Putamen (tissue), 1 donor: Measurements from ENCODE around the gene CATSPER1.

ENCODE experiments used
- DNase-seq: peaks from one replicate; pipeline ENCODE4 v3.0.0-alpha.2; 2016; ENCODE audit warnings: low spot score

Gene CATSPER1

DNA sequence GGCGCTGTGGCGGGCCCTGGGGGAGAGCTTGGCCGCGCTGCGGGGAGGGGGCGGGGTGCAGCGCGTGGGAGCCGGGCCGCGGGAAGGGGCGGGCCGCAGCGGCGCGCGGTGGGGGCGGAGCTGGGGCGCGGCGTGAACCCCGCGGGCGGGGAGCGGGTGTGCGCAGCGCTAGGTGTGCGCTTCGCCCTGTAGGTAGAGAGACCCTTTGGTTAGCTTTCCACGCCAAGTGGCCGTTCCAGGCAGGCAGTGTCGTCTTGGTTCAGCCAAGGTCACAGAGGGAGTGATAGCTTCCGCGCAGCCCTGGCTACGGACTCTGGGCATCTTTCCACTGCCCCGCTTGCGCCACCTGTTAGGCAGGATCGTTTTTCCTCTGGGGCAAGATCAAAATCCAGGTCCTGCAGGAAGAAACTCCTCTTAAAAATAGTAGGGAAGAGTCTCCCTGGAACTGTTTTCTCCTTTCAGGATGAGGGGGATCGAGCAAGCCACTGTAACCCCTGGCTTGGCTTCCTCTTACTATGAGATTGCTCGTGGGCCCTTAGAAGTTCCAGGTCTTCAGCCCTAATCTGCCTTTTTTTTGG, 23.5 kb downstream of the CATSPER1 start:
- DNase-seq, result no peak

GRCh38 chr11:66001942-66002647, 24.2 kb downstream of the CATSPER1 start, which contains the start of the genes BANF1 and EIF1AD:
TSS of gene BANF1 (plus strand) at chr11:66002503. CDS start at chr11:66003251, 748 bp downstream.
TSS of gene EIF1AD (minus strand) at chr11:66002157. CDS start at chr11:66000389, 1,768 bp downstream.
- DNase-seq, result peak; percentile 97

- no peak for DNase-seq
Measured at GRCh38 chr11:65997286-65997685, 29.0 kb downstream of the CATSPER1 start.

DNA sequence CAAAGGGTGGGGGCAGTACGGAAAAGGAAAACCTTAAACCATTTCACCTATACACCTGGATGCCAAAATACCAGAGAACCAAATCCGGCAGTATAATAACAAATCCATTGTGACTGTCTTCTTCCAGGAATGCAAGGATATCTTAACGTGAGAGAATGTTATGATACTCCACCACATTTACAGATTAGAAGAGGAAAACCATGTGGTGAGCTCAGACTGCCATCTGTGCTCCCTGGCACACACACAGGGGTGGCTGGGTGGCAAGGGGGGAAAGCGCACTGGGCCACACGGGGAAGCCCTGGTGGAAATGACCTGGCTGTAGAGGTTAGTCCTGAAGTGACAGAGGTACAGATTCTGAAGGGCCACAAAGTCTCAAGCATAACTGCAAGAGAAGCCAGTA, 34.2 kb downstream of the CATSPER1 start:
- DNase-seq, result no peak

- peak; percentile 93 for DNase-seq
Measured at GRCh38 chr11:65988791-65989592, 37.3 kb downstream of the CATSPER1 start.

DNA sequence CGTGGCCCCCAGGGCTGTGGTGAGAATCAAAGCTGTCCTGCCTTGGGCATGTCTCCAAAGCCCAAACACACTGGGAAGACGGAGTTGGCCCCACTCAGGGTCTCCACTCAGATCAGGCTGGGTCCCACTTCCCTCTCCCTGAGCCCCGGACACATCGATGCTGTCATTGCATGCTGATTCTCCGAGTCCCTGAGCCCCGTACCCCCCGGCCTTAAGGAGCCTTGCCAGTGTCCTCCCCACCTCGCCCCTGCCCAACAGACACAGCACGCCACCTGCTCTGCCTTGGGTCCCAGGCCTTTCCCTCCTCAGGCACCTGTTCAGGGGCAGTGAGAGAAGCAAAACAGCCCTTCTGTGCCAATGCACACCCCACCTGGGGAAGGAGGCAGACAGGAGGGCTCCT, 38.9 kb downstream of the CATSPER1 start:
- DNase-seq, result no peak

- no peak for DNase-seq
Measured at GRCh38 chr11:65983589-65983987, 42.7 kb downstream of the CATSPER1 start.

GRCh38 chr11:65982824-65983588, 43.3 kb downstream of the CATSPER1 start:
- no peak for DNase-seq

GRCh38 chr11:65981972-65982823, 44.1 kb downstream of the CATSPER1 start:
- DNase-seq, result no peak

- DNase-seq, result no peak
Measured at GRCh38 chr11:65981101-65981740, 45.1 kb downstream of the CATSPER1 start.

DNA sequence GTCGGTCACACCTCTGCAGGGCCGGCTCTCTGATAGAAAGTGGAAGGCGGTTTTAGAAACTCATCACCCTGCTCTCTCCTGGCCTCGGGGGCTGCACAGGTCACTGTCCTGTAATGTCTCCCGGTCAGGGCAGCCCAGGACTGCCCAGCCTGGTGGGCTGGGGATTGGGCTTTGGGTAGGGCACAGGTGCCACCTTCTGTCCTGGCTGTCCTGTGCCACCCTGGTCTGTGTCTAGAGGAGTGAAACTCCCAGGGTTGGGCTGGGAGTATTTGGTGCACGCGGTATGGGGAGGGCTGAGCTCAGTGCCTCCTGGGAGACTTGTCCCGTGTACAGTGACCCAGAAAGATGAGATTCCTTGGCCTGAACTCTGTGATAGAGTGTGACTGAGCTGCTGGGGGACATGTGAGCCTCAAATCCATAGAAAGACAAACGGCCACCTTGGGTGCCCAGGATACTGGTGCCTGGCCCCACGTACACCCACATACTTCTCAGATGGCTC, 47.0 kb downstream of the CATSPER1 start:
- no peak for DNase-seq

GRCh38 chr11:65978391-65979238, 47.7 kb downstream of the CATSPER1 start:
- no peak for DNase-seq

GRCh38 chr11:65977621-65978390, 48.5 kb downstream of the CATSPER1 start:
- no peak for DNase-seq

GRCh38 chr11:65976216-65977176, 49.8 kb downstream of the CATSPER1 start:
- DNase-seq, result no peak

- DNase-seq, result no peak
Measured at GRCh38 chr11:65975771-65976170, 50.5 kb downstream of the CATSPER1 start.

- DNase-seq, result no peak
Measured at GRCh38 chr11:65973439-65974110, 52.7 kb downstream of the CATSPER1 start.

DNA sequence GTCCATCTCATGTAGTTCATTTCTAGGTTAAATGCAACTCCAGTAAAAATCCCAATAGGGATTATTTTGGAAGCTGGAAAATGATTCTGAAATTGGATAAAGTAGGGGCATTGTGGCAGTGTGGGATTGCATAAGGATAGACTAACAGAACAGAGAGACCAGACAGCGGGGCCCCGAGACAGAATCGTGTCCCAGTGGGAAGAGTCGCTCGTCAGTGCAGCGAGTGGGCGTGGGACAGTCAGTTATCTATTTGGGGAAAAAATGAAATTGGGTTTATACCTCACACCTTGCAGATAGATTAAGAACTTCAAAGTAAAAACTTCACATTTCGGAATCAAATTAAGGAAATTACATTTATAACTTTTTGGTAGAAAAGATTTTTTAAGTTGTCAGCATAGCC, 54.2 kb downstream of the CATSPER1 start:
- DNase-seq, result no peak
